Stimulated activated memory B cell treated with anti-CD40 and anti-IgM and Interleukin-4, amounts not matched to agents 10 μg/mL and 1 μg/mL and 100 μg/mL, for 72 hours (primary cell): ENCODE data around the gene SPARCL1.
A peak's percentile ranks its signal among the peaks of the same experiment; 100 is the strongest.

ENCODE experiments used
- ATAC-seq: fragments of 150-1000 bp; cut with Tn5 transposase; 2 replicates; pipeline ENCODE4 v1.10.0; 2021
- H3K27ac Mint-ChIP-seq: one replicate; pipeline ENCODE4 v1.8.0; 2022; ENCODE audit warnings: mild to moderate bottlenecking, mixed read lengths
- H3K27me3 Mint-ChIP-seq: one replicate; pipeline ENCODE4 v1.8.0; 2022; ENCODE audit warnings: mixed read lengths
- H3K36me3 Mint-ChIP-seq: one replicate; pipeline ENCODE4 v1.8.0; 2022; ENCODE audit warnings: mixed read lengths
- H3K4me1 Mint-ChIP-seq: one replicate; pipeline ENCODE4 v1.8.0; 2022; ENCODE audit warnings: mixed read lengths
- H3K4me3 Mint-ChIP-seq: one replicate; pipeline ENCODE4 v1.8.0; 2022; ENCODE audit warnings: mild to moderate bottlenecking, moderate library complexity, mixed read lengths
- H3K9me3 Mint-ChIP-seq: one replicate; pipeline ENCODE4 v1.8.0; 2022; ENCODE audit warnings: mixed read lengths

SPARCL1 gene

GRCh38 chr4:87524456-87524855 lies 4.7 kb downstream of the SPARCL1 start:
- no peaks in the 10 kb centered on the region for H3K27me3 Mint-ChIP-seq
- H3K27ac Mint-ChIP-seq, result no peak overlapping the region
- peaks cover 7% of the 10 kb centered on the region for H3K4me1 Mint-ChIP-seq

DNA sequence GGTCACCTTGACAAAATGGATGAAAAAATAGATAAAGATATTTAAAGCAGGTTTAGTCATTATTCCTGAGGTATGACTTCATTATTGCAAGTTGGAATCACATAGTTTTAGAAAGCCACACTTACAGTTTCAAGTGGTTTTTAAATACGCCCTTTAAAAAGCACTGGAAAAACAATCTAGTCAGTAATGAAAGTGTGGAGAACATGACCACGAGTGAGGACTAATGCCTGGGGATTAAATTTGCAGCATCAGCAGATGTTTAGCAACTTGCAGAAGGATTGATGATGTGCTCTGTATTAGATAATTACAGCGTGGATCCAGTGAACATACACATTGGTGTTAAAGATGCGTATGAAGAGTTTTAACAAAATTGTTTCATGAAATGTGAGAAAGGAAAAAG lies 5.9 kb downstream of the SPARCL1 start:
- peaks cover 7% of the 10 kb centered on the region for H3K4me1 Mint-ChIP-seq
- H3K4me3 Mint-ChIP-seq, result no peak overlapping the region
- no peak for ATAC-seq
- H3K27ac Mint-ChIP-seq, result no peak overlapping the region
- H3K27me3 Mint-ChIP-seq, result no peaks in the 10 kb centered on the region
- no peaks in the 10 kb centered on the region for H3K36me3 Mint-ChIP-seq
- H3K9me3 Mint-ChIP-seq, result no peaks in the 10 kb centered on the region

More at GRCh38 chr4:87524456-87524855, 4.7 kb downstream of the SPARCL1 start:
- H3K4me3 Mint-ChIP-seq, result no peak overlapping the region
- H3K9me3 Mint-ChIP-seq, result no peaks in the 10 kb centered on the region
- H3K36me3 Mint-ChIP-seq, result no peaks in the 10 kb centered on the region
- no peak for ATAC-seq

- H3K4me1 Mint-ChIP-seq, result peaks cover 7% of the 10 kb centered on the region
- ATAC-seq, result no peak
- H3K27me3 Mint-ChIP-seq, result no peaks in the 10 kb centered on the region
- H3K4me3 Mint-ChIP-seq, result no peak overlapping the region
- no peaks in the 10 kb centered on the region for H3K36me3 Mint-ChIP-seq
- H3K27ac Mint-ChIP-seq, result no peak overlapping the region
- no peaks in the 10 kb centered on the region for H3K9me3 Mint-ChIP-seq
Measured at GRCh38 chr4:87521757-87522374, 7.3 kb downstream of the SPARCL1 start.

DNA sequence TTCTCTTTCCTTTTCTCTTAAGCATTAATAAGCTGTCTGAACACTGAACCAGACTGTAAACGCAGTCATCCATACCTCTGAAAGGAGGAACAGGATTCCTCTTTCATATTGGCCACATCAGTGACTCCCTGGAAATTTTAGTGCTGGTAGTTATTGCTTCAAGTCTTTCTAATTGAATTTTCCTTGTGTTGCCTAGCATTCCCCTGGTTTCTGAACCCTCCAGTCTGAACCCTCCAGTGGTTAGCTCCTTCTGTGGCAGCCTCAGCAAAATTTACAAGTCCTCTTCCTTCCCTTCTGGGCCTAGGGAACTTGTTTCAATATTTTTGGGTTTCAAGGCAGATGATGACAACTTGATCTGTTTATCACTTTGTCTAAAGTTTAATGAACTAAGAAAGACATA lies 7.9 kb downstream of the SPARCL1 start:
- Mint-ChIP-seq H3K9me3 (no peaks in the 10 kb centered on the region), H3K4me1 (peaks cover 7% of the 10 kb centered on the region), H3K4me3 (no peak overlapping the region), H3K27me3 (no peaks in the 10 kb centered on the region), H3K27ac (no peak overlapping the region), H3K36me3 (no peaks in the 10 kb centered on the region)
- ATAC-seq, result no peak

DNA sequence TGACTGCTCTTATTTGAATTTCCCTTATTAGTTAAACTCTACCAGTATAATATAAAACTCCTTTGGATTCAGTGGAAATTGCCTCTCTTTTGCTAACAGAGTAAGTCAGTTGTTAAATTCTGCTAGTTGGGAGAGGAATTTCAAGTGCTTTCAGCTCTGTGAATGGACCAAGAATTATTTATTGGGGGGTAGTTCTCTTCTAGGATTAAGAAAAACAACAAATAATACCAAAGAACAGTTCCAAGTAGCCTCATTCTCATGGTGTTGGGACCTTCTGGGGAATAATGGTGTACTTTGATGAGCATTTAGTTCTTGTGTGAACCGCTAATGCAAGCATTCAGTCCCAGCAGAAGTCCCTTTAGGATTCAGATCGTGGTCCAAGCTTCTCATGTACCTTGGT lies 11.6 kb downstream of the SPARCL1 start:
- H3K4me3 Mint-ChIP-seq, result no peak overlapping the region
- H3K9me3 Mint-ChIP-seq, result no peaks in the 10 kb centered on the region
- no peaks in the 10 kb centered on the region for H3K36me3 Mint-ChIP-seq
- no peaks in the 10 kb centered on the region for H3K27me3 Mint-ChIP-seq
- peaks cover 7% of the 10 kb centered on the region for H3K4me1 Mint-ChIP-seq
- H3K27ac Mint-ChIP-seq, result no peak overlapping the region
- ATAC-seq, result no peak

DNA sequence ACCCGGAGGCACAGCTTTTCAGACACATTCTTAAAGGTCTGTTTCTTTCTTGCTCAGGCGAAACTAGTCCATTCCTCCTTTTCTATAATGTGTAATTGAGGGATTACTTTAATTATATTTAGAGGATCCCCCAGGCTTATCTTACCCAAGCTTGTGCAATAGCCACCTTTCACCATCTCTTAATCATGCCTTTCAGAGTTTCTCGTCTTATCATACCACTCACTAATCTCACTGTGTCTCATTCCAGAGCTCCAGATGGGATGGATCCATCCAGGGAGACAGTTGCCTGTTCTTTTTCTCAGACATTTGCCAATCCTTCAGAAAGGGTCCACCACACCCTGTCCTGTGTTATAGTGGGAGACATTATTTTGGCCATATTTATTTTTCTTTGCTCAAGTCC lies 12.5 kb downstream of the SPARCL1 start:
- Mint-ChIP-seq H3K4me1 (peaks cover 7% of the 10 kb centered on the region), H3K36me3 (no peaks in the 10 kb centered on the region), H3K4me3 (no peak overlapping the region), H3K9me3 (no peaks in the 10 kb centered on the region), H3K27ac (no peak overlapping the region), H3K27me3 (no peaks in the 10 kb centered on the region)
- no peak for ATAC-seq

GRCh38 chr4:87512400-87512799 lies 16.8 kb downstream of the SPARCL1 start:
- no peak for ATAC-seq
- Mint-ChIP-seq H3K4me3 (no peak overlapping the region), H3K27ac (no peak overlapping the region), H3K27me3 (no peaks in the 10 kb centered on the region), H3K4me1 (no peaks in the 10 kb centered on the region), H3K9me3 (no peaks in the 10 kb centered on the region), H3K36me3 (no peaks in the 10 kb centered on the region)

DNA sequence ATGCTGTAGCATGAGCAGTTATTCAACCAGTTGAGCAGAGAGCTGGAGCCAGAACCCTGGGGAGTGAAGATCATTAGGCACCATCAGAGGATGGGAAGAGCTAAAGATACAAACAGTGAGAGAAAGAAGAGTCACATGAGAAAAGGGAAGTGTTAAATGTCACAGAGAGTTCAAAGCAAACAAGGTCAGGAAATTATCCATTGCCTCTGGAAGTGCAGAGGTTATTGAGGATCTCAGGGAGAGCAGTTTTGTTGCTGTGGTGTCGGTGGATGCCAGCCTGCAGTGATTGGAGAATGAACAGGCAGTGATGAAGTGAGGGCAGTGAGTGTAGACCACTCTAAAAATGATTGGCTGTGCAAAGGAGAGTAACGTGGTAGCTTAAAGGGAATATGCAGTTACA lies 17.7 kb downstream of the SPARCL1 start:
- Mint-ChIP-seq H3K4me3 (no peak overlapping the region), H3K4me1 (no peaks in the 10 kb centered on the region), H3K27me3 (no peaks in the 10 kb centered on the region), H3K36me3 (no peaks in the 10 kb centered on the region), H3K27ac (no peak overlapping the region), H3K9me3 (no peaks in the 10 kb centered on the region)
- no peak for ATAC-seq

DNA sequence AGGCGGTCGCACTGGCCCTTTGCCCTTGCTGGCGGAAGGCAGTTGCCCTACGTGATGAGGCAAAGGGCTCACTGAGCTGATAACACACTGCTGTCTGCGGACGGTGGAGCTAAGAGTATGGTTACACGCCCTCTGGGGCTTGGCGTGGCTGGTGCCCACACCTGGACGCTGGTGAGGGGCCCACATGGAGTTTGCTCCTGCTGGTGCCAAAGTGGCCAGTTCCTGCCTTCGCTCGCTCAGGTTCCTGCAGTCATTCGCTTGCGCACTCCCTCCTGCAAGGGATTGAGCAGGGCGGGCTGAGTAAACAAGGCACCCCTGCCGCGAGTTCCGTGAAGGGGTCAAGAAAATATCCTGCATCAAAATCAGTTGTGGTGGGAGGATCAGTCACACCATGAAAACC lies 18.4 kb downstream of the SPARCL1 start:
- no peaks in the 10 kb centered on the region for H3K4me1 Mint-ChIP-seq
- H3K9me3 Mint-ChIP-seq, result no peaks in the 10 kb centered on the region
- H3K36me3 Mint-ChIP-seq, result no peaks in the 10 kb centered on the region
- ATAC-seq, result peak; percentile 34
- H3K4me3 Mint-ChIP-seq, result no peak overlapping the region
- H3K27ac Mint-ChIP-seq, result no peak overlapping the region
- H3K27me3 Mint-ChIP-seq, result no peaks in the 10 kb centered on the region

DNA sequence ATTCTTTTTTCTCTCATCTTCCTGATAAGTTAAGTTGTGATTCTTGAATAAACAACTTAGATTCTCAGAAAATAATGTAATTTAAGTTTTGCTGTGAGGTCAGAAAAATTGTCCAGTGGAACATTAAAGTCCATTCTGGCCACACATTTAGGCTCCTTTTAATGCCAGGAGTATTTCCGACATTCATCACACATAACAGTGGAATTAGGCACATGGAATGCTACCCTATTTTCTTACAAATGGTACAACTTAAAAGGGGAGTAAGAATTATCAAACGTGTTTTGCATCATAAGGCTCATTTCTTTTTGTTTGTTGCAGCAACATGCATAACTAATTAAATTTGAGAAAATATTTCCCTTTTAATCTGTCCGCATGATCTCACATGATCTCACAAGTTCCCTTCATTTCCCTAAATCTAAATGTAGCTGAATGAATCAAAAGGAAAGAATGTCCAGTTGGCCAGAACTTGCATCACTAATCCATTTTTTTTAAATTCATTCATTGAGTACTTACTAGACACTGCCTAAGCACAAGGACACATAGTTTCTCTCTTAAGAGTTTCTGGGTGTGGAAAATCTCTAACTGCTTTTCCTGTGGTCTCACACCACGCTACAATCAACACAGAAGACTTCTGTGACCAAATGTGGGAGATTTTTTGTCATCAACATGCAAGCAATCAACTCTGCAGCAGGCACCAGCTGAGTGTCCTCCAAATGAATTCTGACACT lies 22.0 kb downstream of the SPARCL1 start:
- H3K36me3 Mint-ChIP-seq, result no peaks in the 10 kb centered on the region
- no peak overlapping the region for H3K4me3 Mint-ChIP-seq
- no peak for ATAC-seq
- H3K9me3 Mint-ChIP-seq, result no peaks in the 10 kb centered on the region
- no peak overlapping the region for H3K27ac Mint-ChIP-seq
- H3K4me1 Mint-ChIP-seq, result no peaks in the 10 kb centered on the region
- peaks cover 18% of the 10 kb centered on the region for H3K27me3 Mint-ChIP-seq

GRCh38 chr4:87505862-87506261 lies 23.3 kb downstream of the SPARCL1 start:
- H3K9me3 Mint-ChIP-seq, result no peaks in the 10 kb centered on the region
- no peaks in the 10 kb centered on the region for H3K36me3 Mint-ChIP-seq
- no peak overlapping the region for H3K27ac Mint-ChIP-seq
- H3K4me1 Mint-ChIP-seq, result no peaks in the 10 kb centered on the region
- no peak overlapping the region for H3K4me3 Mint-ChIP-seq
- H3K27me3 Mint-ChIP-seq, result peaks cover 30% of the 10 kb centered on the region
- no peak for ATAC-seq

DNA sequence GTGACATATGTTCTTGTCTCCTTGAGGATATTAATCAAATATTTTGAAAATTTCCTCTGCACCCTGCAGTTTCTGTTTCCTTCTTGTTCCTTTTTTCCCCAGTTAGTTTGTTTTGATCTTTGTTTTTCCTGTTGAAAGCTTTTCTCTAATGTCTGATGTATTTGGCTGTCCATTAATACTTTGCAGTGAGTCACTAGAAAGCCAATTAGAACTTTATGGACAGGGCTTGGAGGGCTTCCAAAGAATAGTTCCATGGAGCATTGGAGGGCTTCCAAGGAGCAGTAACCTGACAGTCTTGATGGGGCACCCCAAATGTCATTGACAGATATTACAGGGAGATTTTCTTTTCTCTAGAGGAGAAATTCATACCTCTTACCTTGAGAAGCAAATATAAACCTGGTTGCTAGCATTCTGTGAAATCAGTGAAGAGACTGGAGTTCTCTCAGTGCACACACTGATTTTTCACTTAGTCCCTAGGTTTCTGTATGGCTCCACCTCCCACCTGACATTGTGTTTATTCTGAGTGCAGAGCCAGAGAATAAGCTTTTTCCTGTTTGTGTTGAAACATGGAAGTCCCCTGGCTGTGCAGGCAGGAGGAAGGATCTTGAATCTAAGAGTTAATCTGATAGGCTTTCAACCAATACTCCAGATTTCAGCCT lies 26.5 kb downstream of the SPARCL1 start:
- Mint-ChIP-seq H3K4me1 (peaks cover 18% of the 10 kb centered on the region), H3K27me3 (peaks cover 32% of the 10 kb centered on the region), H3K36me3 (no peaks in the 10 kb centered on the region), H3K9me3 (no peaks in the 10 kb centered on the region), H3K27ac (no peak overlapping the region), H3K4me3 (no peak overlapping the region)
- no peak for ATAC-seq

GRCh38 chr4:87500092-87500462 lies 29.1 kb downstream of the SPARCL1 start:
- Mint-ChIP-seq H3K4me3 (no peak overlapping the region), H3K27me3 (peaks cover 32% of the 10 kb centered on the region), H3K9me3 (no peaks in the 10 kb centered on the region), H3K36me3 (no peaks in the 10 kb centered on the region), H3K4me1 (peaks cover 18% of the 10 kb centered on the region), H3K27ac (no peak overlapping the region)
- ATAC-seq, result peak; percentile 40

DNA sequence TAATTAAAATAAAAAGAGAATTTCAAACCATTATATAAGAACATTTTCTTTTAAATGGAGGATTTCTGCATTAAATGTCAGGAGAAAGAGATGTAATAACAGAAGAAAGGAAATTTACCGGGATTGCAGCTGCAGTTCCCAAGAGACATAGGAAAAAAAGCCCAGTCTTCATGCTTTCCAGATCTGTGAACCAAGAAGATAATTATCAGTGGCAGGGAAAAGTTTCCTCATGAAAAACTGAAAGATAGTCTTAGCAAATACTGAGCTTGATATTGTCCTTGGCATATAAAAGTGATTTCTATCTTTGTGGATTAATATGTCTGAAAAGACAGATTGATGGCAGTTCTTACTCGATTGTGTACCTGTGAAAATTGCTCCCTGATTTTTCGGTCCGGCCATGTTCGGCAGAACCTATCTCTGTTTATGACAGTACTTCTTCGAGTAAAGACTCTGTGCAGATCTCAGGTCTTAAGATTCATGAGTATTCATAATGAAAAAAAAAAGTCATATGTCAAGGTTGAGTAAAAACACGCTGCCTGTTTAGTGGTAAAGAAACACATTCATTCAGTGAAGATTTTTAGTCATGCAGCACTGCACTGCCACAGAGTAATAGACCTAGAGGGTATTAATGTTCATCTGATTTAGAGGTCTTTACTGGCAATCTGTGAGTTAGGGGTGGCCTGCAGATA lies 29.6 kb downstream of the SPARCL1 start:
- H3K4me1 Mint-ChIP-seq, result peaks cover 18% of the 10 kb centered on the region
- peaks cover 32% of the 10 kb centered on the region for H3K27me3 Mint-ChIP-seq
- H3K36me3 Mint-ChIP-seq, result no peaks in the 10 kb centered on the region
- H3K4me3 Mint-ChIP-seq, result no peak overlapping the region
- peak; percentile 65 for ATAC-seq
- no peak overlapping the region for H3K27ac Mint-ChIP-seq
- H3K9me3 Mint-ChIP-seq, result no peaks in the 10 kb centered on the region

GRCh38 chr4:87498446-87498900 lies 30.7 kb downstream of the SPARCL1 start:
- peaks cover 27% of the 10 kb centered on the region for H3K27me3 Mint-ChIP-seq
- H3K36me3 Mint-ChIP-seq, result no peaks in the 10 kb centered on the region
- ATAC-seq, result no peak
- H3K4me3 Mint-ChIP-seq, result no peak overlapping the region
- no peak overlapping the region for H3K27ac Mint-ChIP-seq
- H3K4me1 Mint-ChIP-seq, result peaks cover 18% of the 10 kb centered on the region
- no peaks in the 10 kb centered on the region for H3K9me3 Mint-ChIP-seq
